GM10847 (cell line): Measurements from ENCODE around the gene MRPL46.

Experiments
- POLR2A ChIP-seq: IDR thresholded peaks from 2 replicates; pipeline ENCODE4 v1.6.1; 2011; ENCODE audit not compliant: insufficient read length; ENCODE audit errors: extremely low read depth

Gene MRPL46

GRCh38 chr15:88487796-88488523, 20.8 kb upstream of the MRPL46 start:
- no peak for TF ChIP-seq POLR2A

DNA sequence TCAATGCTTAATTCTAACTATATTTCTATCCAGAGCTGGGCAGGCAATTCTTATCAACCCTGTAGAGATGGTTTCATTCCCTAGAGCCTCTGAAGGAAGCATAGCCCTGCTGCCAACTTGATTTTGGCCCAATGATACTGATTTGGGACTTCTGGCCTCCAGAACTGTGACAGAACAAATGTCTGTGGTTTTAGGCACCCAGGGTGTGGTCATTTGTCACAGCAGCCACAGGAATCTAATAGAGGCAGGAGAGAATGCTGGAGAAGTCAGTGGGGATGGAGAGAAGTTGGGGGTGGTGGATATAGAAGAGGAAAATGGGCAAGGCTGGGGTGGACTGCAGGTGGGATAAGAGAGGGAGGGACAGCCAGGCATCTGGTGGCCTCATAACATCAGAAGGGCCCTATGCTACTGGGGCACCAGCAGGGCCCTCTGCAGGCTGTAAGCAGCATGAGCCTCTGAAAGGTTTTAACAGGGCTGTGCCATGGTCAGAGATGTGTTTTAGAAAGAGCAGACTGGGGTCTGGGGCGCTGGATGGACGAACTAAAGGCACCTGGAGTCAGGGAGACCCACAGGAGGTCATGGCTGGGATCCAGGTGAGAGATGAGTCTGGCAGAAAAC, 20.1 kb upstream of the MRPL46 start:
- TF ChIP-seq POLR2A = no peak

- no peak for TF ChIP-seq POLR2A
These were observed 17.6 kb upstream of the MRPL46 start for GRCh38 chr15:88484682-88485331.

GRCh38 chr15:88482263-88482662, 15.1 kb upstream of the MRPL46 start:
- no peak for TF ChIP-seq POLR2A

DNA sequence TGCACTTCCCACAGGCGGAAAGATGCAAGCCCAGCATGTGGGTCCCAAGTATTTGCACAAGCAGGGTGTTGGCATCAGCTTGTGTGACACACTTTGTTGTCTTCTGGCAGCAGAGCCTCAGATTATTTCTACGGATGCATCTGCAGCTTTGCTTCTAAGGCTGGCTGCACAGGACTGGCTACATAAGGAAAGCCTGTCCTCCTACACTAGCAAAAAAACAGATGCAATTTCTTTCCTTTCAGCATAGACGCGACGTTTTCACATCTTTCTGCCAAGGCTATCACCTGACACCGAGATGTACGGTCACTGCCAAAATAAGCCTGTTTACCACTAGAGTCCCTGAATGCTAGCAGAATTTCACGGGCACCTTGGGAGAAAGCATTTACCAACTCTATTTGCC, 13.8 kb upstream of the MRPL46 start:
- no peak for TF ChIP-seq POLR2A

DNA sequence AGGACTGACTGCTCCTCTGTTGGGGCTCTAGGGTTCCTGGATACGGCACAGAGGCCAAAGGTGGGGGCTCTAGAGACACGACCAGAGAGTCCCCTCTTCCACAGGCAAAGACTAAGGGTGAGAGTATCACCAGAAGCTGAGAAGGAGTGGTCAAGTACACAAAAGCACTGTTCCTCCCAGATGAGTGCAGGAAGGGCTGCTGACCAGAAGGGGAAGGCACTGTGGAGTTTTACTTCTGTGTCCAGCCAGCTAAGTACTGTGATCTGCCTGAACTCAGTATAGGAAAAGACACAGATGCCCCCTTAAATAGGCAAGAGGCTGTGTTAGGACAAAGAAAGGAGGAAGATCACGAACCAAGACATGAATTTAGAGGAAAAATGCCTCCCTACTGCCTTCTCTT, 12.0 kb upstream of the MRPL46 start:
- TF ChIP-seq POLR2A = no peak

GRCh38 chr15:88477904-88478303, 10.7 kb upstream of the MRPL46 start:
- TF ChIP-seq POLR2A = no peak

- no peak for TF ChIP-seq POLR2A
These were observed 9.9 kb upstream of the MRPL46 start for GRCh38 chr15:88477126-88477525.

- no peak for TF ChIP-seq POLR2A
These were observed 9.5 kb upstream of the MRPL46 start for GRCh38 chr15:88476635-88477060.

GRCh38 chr15:88472225-88472624, 5.0 kb upstream of the MRPL46 start:
- no peak for TF ChIP-seq POLR2A

DNA sequence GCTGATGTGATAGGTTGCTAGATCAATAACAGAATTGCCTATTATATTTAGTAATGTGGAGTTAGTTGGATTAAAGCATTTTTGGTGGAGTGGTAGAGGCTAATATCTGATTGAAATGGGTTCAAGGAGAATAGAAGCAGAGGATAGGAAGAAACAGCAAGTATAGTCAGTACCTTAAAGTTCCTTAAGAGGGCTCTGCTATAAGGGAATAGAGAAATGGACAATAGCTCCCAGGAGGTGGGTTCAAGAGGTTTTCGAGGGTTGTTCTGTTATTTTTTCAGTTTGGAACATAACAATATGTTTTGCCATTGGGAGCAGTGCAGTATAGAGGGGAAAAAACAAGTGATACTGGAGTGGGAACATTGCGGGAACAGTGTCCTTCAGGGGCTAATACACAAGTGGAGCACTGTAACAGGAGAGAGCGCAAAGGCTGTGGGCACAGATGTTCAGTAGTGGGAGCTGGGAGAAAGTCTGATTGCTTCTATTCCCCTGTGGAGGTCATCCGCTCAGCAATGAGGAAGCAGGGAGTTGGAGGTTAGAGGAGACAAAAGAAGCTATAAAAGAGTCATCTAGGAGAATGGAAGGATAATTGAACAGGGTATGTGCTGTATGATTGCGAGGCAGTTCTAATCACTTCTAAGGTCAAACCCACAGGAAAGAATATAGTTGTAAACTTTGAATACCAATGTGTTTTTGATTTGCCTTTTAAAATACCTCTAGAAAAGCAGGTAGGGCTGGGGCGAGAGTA, 3.6 kb upstream of the MRPL46 start:
- TF ChIP-seq POLR2A = no peak

GRCh38 chr15:88469321-88469720, 2.1 kb upstream of the MRPL46 start:
- TF ChIP-seq POLR2A = no peak

DNA sequence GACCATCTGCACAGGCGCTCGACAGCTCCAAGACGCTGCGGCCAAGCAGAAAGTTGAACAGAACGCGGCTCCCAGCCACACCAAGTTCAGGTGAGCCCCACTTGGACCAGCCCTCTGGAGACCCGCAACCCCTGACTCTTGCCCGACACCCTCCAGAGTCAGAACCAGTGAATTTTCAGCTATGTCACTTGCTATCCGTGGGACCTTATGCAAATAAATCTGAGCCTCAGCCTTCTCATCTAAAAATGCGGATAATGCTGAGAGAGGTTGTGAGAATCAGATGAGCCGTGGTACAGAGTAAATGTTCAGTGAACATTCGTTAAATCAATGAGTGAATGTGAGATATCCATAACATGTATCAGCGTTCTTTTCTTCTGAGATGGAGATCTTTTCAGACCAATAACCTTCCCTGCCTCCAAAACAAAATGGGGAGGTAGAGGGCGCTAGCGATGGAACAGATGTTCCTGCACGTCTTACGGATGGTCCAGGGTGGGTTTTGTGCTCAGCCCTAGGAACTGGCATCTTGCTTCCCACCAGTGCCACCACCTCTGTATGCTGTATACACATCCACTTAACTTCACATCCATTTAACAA, 844 bp upstream of the MRPL46 start:
- TF ChIP-seq POLR2A = no peak

DNA sequence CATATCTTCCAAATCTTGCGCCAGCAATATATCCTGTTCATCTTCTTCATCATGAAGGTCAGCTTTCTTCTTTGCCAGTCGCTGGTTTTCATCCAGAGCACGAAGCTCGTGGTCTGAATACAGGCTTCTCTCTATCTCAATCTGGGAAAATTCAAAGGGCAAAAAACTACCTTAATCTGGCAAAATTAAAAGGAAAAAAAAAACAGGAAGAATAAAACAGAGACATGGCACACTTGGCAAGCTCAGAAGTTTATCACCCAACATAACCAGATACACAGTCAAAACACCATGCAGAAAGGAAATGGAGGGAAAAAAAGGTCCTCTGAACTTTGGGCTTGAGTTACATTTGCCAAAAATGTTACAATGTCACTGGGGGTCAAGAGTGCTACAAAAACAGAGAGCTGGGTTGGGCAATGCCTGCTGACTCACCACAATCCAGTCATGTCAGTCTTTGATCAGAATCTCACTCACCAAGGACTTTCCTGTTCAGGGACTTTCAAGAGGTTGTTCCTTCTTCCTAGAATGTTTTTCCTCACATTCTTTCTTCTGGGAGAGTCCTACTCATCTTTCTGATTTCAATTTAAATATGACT, 1.5 kb downstream of the MRPL46 start:
- TF ChIP-seq POLR2A = no peak
